GM12878 (cell line): ENCODE results near the gene PPA1. TPM values are rescaled to one million over a fixed set of nuclear protein-coding genes. Genes with fewer than 3 reads are reported as not detected.

Source experiments
- ATAC-seq: fragments of 200-7000 bp; cut with Tn5 transposase; 3 replicates; pipeline ENCODE4 v1.9.1; 2020; ENCODE audit warnings: mild to moderate bottlenecking, moderate library complexity
- BruUV-seq: library from RNA; stranded (reverse); fragments of 400-500 nt; replicated peaks from 2 replicates; lab custom pipeline; 2021; lab: Mats Ljungman, UMichigan
- CTCF ChIA-PET: fragments of 300-600 bp; sonication (Branson Sonifier 250); formaldehyde crosslinking; extraction: SDS; loops from one replicate; lab custom pipeline; 2021; ENCODE audit warnings: inconsistent platforms; lab: Yijun Ruan, JAX
- POLR2A ChIA-PET: fragments of 350-600 bp; formaldehyde crosslinking; extraction: SDS; loops from one replicate; lab custom pipeline; 2021; ENCODE audit warnings: inconsistent platforms; lab: Charles Lee
- RAD21 ChIA-PET: fragments of 300-600 bp; sonication (Branson Sonifier 250); formaldehyde crosslinking; loops from one replicate; lab custom pipeline; 2023; ENCODE audit warnings: antibody characterized with exemption; ENCODE audit not compliant: unreplicated experiment; lab: Charles Lee
- SMC1A ChIA-PET: fragments of 300-600 bp; sonication (Branson Sonifier 250); formaldehyde crosslinking; loops from one replicate; lab custom pipeline; 2023; ENCODE audit not compliant: unreplicated experiment, uncharacterized antibody; lab: Charles Lee
- DNase-seq: peaks from one replicate; pipeline ENCODE4 v3.0.0-alpha.2; 2011; ENCODE audit warnings: low read depth, low spot score
- FAIRE-seq: peaks from 3 replicates; lab custom pipeline; 2011; peaks lifted over from hg19 to GRCh38; lab: Jason Lieb, UNC
- H2AFZ ChIP-seq: 2 replicates; pipeline ENCODE4 v1.6.0; 2011; ENCODE audit warnings: low read depth, low read length, control low read depth; ENCODE audit not compliant: control insufficient read depth
- H3K27ac ChIP-seq: 2 replicates; pipeline ENCODE4 v1.5.1; 2011; ENCODE audit warnings: control low read depth; ENCODE audit not compliant: control insufficient read depth, insufficient read depth
- H3K27me3 ChIP-seq, 2 experiments: replicated peaks in 1 of 2; 2 replicates each; pipeline versions ENCODE4 v1.6.0 to v1.6.1; 2011; ENCODE audit warnings: low read length in 1 of 2; ENCODE audit not compliant: control insufficient read depth in 2 of 2, insufficient read depth in 2 of 2
- H3K36me3 ChIP-seq, 2 experiments: 2 replicates each; pipeline ENCODE4 v1.5.1; 2011; ENCODE audit warnings: low read length in 1 of 2; ENCODE audit not compliant: control insufficient read depth in 2 of 2, insufficient read depth in 2 of 2
- H3K4me1 ChIP-seq: 2 replicates; pipeline ENCODE4 v1.6.1; 2011; ENCODE audit warnings: mild to moderate bottlenecking, low read length, moderate library complexity, mixed read lengths; ENCODE audit not compliant: control insufficient read depth, insufficient read depth
- H3K4me2 ChIP-seq: 2 replicates; pipeline ENCODE4 v1.6.0; 2011; ENCODE audit warnings: control low read depth; ENCODE audit not compliant: control insufficient read depth, insufficient read depth
- H3K4me3 ChIP-seq: fragments of 200-600 bp; sonication (generic); 2 replicates; pipeline ENCODE4 v1.5.1; 2016
- H3K79me2 ChIP-seq: 2 replicates; pipeline ENCODE4 v1.6.0; 2011; ENCODE audit warnings: low read length; ENCODE audit not compliant: control insufficient read depth, insufficient read depth
- H3K9ac ChIP-seq: 2 replicates; pipeline ENCODE4 v1.8.0; 2011; ENCODE audit warnings: low read length, control low read depth, mixed read lengths; ENCODE audit not compliant: control insufficient read depth, insufficient read depth
- H3K9me3 ChIP-seq: replicated peaks from 3 replicates; pipeline ENCODE4 v1.5.1; 2011; ENCODE audit warnings: mild to moderate bottlenecking, low read length; ENCODE audit not compliant: control insufficient read depth, insufficient read depth
- H4K20me1 ChIP-seq: 2 replicates; pipeline ENCODE4 v1.6.0; 2011; ENCODE audit not compliant: control insufficient read depth, insufficient read depth
- CHD1 ChIP-seq: IDR thresholded peaks from 2 replicates; pipeline ENCODE4 v1.6.1; 2012; ENCODE audit warnings: low read depth, low read length, improper control_type of control experiment
- NR2F1 ChIP-seq: fragments of 450-650 bp; conservative IDR thresholded peaks from 2 replicates; pipeline ENCODE4 v1.6.1; 2017; ENCODE audit warnings: mild to moderate bottlenecking
- TCF3 ChIP-seq: IDR thresholded peaks from 2 replicates; pipeline ENCODE4 v1.6.1; 2012; ENCODE audit warnings: low read depth, mild to moderate bottlenecking, low read length, borderline replicate concordance; ENCODE audit not compliant: insufficient read depth
- WGBS: methylation state at CpG from one replicate; pipeline ENCODE4 v1.1.6; 2016; ENCODE audit warnings: low lambda C conversion rate; ENCODE audit not compliant: insufficient replicate concordance, insufficient coverage; ENCODE audit errors: missing lambda C conversion rate; 5-methylcytosine and 5-hydroxymethylcytosine counted together
- in situ Hi-C: fragments of 300-500 bp; cut with MboI; formaldehyde crosslinking; loops from 9 replicates; pipeline ENCODE4 v1.14.3; 2018; ENCODE audit warnings: mixed read lengths
- intact Hi-C: fragments of 100-400 bp; cut with micrococcal nuclease; formaldehyde crosslinking; loops from one replicate; pipeline ENCODE4 v1.14.2; 2022; ENCODE audit not compliant: unreplicated experiment
- polyA plus RNA-seq, 11 experiments: library from polyadenylated mRNA; depleted of rRNA in 4 of 11; unstranded in 6 of 11; stranded (reverse) in 5 of 11; fragments of >200 nt; fragmentation: Nextera tagmentation in 4 of 11; fragmentation: Illumina TruSeq in 1 of 11; extraction: Ambion mirVana in 4 of 11; extraction: Trizol in 1 of 11; gene quantifications; 1 replicate in 1 of 11; 2 replicates in 10 of 11; pipeline versions ENCODE4 v1.2.1 to v1.2.3, GENCODE V29; 2011 to 2016; ENCODE audit warnings: inconsistent platforms in 2 of 11, missing spikeins in 2 of 11, low read depth in 1 of 11
- total RNA-seq, 4 experiments: library from RNA; depleted of rRNA in 3 of 4; stranded (reverse); fragments of >200 nt in 3 of 4; fragmentation: Illumina TruSeq in 1 of 4; extraction: Trizol in 1 of 4; gene quantifications; 2 replicates each; pipeline versions ENCODE4 v1.2.1 to v1.2.3, GENCODE V29; 2013 to 2021
- TF ChIP-seq, protein P1 (sequence below): fragments of 450-650 bp; conservative IDR thresholded peaks from 2 replicates; pipeline ENCODE4 v1.6.1; 2017; ENCODE audit warnings: mild to moderate bottlenecking, moderate library complexity

Gene PPA1
- total and polyA plus RNA-seq, 10 of the 15 experiments (the other 5 are each of a cell fraction or from before 2014, with no cell fraction given) = 224 to 452 (median 346) TPM

DNA sequence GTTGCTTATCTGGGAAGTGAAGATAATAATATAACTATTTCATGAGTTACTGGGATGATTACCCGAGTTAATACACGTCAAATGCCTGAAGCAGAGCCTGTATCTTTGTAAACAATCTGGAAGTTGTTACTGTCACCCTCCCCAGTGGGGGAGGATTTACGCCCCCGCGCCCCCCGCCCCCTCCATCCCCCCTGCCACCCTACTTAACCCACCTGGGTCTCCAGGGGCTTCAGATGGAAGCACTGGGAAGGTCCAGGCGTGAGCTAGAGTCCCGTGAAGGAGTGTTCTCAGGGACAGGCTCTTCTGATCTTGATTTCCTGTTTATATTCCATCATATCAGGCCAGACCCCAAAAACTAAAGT, 691 bp upstream of the PPA1 start:
- in situ Hi-C loops = no loop called here
- Histone ChIP-seq H3K4me1 (no peaks in the 10 kb centered on the region), H3K4me2 (peak overlapping the region; percentile 92), H3K27ac (peak overlapping the region; percentile 59; the same call in 1 of the 2 replicates)
- no TSS peak for BruUV-seq
- DNase-seq = no peak
- ChIA-PET CTCF (interaction anchor here (1.6 to 4.3 kb wide), 6 partner anchors 10 to 130 kb away, joined by 6 to 56 read pairs (median 22); no protein-coding TSS in a partner anchor), POLR2A (interaction anchor here (0.5 to 2.9 kb wide), 7 partner anchors 11 to 155 kb away, joined by 3 to 13 read pairs (median 3); partner anchors contain the start of gene TYSND1)
- intact Hi-C loops = loop anchor here (5.0 kb wide), 1 partner anchor 38 kb away; no protein-coding TSS in a partner anchor
- TF ChIP-seq TCF3 (no peak), NR2F1 (0 out of 2 replicates have a peak, but pooled peaks have one; percentile 4), CHD1 (no peak)
- TF ChIP-seq, protein P1, sequence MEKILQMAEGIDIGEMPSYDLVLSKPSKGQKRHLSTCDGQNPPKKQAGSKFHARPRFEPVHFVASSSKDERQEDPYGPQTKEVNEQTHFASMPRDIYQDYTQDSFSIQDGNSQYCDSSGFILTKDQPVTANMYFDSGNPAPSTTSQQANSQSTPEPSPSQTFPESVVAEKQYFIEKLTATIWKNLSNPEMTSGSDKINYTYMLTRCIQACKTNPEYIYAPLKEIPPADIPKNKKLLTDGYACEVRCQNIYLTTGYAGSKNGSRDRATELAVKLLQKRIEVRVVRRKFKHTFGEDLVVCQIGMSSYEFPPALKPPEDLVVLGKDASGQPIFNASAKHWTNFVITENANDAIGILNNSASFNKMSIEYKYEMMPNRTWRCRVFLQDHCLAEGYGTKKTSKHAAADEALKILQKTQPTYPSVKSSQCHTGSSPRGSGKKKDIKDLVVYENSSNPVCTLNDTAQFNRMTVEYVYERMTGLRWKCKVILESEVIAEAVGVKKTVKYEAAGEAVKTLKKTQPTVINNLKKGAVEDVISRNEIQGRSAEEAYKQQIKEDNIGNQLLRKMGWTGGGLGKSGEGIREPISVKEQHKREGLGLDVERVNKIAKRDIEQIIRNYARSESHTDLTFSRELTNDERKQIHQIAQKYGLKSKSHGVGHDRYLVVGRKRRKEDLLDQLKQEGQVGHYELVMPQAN = no peak
- TF ChIP-seq, all 136 proteins: peak for 1
- WGBS = 3% methylated on average over 5 of the region's 8 CpGs
- RAD21 ChIA-PET = interaction anchor here (2.7 to 18.9 kb wide), 6 partner anchors 11 to 127 kb away, joined by 7 to 675 read pairs (median 16); partner anchors contain the start of gene TYSND1
- peaks cover 43% of the 10 kb centered on the region for H3K79me2 ChIP-seq
- H4K20me1 ChIP-seq = no peaks in the 10 kb centered on the region
- peaks cover 0 to 6% of the 10 kb centered on the region in 2 experiments; a peak in 2 of 4 replicates for H3K36me3 ChIP-seq
- H3K27me3 ChIP-seq = no peaks in the 10 kb centered on the region
- H3K9ac ChIP-seq = peak overlapping the region; percentile 76
- peak overlapping the region; percentile 75 for H3K4me3 ChIP-seq
- H2AFZ ChIP-seq = peak overlapping the region; percentile 94
- no peak for FAIRE-seq
- SMC1A ChIA-PET = interaction anchor here (0.6 to 3.5 kb wide), 4 partner anchors 12 to 130 kb away, joined by 4 to 48 read pairs (median 14); no protein-coding TSS in a partner anchor
- no peak for ATAC-seq
- no peaks in the 10 kb centered on the region for H3K9me3 ChIP-seq
